Esophagus squamous epithelium (tissue), 4 donors: ENCODE measurements around the gene ITIH2.

ENCODE experiments used
- POLR2A ChIP-seq, 4 donors: fragments of 450-650 bp; IDR thresholded peaks; one replicate each; pipeline ENCODE4 v1.6.1; 2017; ENCODE audit warnings: antibody characterized with exemption in 4 of 4, mild to moderate bottlenecking in 4 of 4, moderate library complexity in 3 of 4
- TF ChIP-seq, protein P1 (sequence below), 6 experiments: fragments of 450-650 bp in 4 of 6; fragments of 200-600 bp in 2 of 6; sonication (generic) in 2 of 6; IDR thresholded peaks; one replicate each; pipeline ENCODE4 v1.5.1; 2016 to 2019; ENCODE audit warnings: antibody characterized with exemption in 6 of 6, mild to moderate bottlenecking in 4 of 6, moderate library complexity in 4 of 6

DNA sequence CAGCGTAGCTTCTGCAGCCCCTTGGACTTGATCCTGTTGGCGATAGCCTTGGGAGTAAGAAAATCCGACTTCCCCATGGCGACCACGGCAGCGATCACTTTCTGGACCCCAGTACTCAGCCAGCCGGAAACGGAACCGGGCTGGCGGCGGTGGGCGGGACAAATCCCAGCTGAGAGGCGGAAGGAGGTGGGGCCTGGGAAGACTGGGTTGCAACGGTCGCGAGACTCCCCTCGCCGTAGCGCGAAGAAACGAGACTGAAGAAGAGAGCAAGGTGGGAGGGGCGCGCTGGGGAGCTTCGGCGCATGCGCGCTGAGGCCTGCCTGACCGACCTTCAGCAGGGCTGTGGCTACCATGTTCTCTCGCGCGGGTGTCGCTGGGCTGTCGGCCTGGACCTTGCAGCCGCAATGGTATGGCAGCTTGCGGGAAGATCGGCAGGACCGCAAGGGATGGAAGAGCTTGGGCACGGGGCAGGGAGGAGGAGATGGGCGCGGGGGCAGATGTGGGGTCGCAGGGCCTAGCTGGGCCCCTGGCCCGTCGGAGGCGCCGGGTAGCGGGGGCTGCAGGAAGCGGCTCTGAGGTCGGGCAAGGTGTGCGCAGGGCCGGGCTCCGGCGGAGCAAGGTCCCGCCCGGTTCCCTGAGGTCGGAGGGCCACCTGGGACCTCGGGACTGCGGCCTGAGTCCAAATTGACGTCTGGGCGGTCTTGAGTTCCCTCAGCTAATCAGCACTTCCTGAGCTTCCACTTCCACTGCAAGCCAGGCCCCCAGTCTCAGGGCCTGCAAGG is 84.9 kb downstream of the ITIH2 start, which contains the start of the genes ATP5F1C and KIN:
- TF ChIP-seq, protein P1, sequence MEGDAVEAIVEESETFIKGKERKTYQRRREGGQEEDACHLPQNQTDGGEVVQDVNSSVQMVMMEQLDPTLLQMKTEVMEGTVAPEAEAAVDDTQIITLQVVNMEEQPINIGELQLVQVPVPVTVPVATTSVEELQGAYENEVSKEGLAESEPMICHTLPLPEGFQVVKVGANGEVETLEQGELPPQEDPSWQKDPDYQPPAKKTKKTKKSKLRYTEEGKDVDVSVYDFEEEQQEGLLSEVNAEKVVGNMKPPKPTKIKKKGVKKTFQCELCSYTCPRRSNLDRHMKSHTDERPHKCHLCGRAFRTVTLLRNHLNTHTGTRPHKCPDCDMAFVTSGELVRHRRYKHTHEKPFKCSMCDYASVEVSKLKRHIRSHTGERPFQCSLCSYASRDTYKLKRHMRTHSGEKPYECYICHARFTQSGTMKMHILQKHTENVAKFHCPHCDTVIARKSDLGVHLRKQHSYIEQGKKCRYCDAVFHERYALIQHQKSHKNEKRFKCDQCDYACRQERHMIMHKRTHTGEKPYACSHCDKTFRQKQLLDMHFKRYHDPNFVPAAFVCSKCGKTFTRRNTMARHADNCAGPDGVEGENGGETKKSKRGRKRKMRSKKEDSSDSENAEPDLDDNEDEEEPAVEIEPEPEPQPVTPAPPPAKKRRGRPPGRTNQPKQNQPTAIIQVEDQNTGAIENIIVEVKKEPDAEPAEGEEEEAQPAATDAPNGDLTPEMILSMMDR (IDR thresholded peaks at IDR 0.05): peak in 1 of 6 experiments; percentile 24
- TF ChIP-seq POLR2A (IDR thresholded peaks at IDR 0.05): peak in 3 of 4 donors; percentile 61 to 86 (median 70)
